Glomerular endothelial cell (primary cell): ENCODE data around the gene CILP. TPM values are rescaled to one million over a fixed set of nuclear protein-coding genes. Genes with fewer than 3 reads are reported as not detected.

Source experiments
- DNase-seq: peaks from one replicate; pipeline ENCODE4 v3.0.0-alpha.2; 2011; ENCODE audit warnings: low read depth, low spot score; ENCODE audit errors: extremely low read depth
- total RNA-seq: library from RNA; depleted of rRNA; stranded (reverse); fragments of >200 nt; gene quantifications from 2 replicates; pipeline ENCODE4 v1.2.3, GENCODE V29; 2015

Gene CILP
- total RNA-seq, 1 donor from 2014 or later: 0.12 TPM

GRCh38 chr15:65154720-65155119 is 56.6 kb downstream of the CILP start:
- no peak for DNase-seq

GRCh38 chr15:65147902-65148301 is 63.4 kb downstream of the CILP start:
- DNase-seq: no peak

GRCh38 chr15:65146438-65146837 is 64.8 kb downstream of the CILP start:
- no peak for DNase-seq

Other genes starting within 250 kb of the CILP start
- 97.1 and 102 TPM in 2 replicates for gene SPG21, start 221.6 kb downstream of the CILP start, total RNA-seq
- gene MTFMT, start 181.8 kb downstream of the CILP start, total RNA-seq: 18.2 and 22.4 TPM in 2 replicates
- gene SLC51B, start 166.1 kb downstream of the CILP start, total RNA-seq: not detected in 2 replicates
- not detected in 2 replicates for gene RASL12, start 143.5 kb downstream of the CILP start, total RNA-seq
- not detected in 2 replicates for gene KBTBD13, start 134.7 kb downstream of the CILP start, total RNA-seq
- 0.53 and 1.6 TPM in 2 replicates for gene UBAP1L, start 96.3 kb downstream of the CILP start, total RNA-seq
- 16.6 and 18.1 TPM in 2 replicates for gene PDCD7, start 77.7 kb downstream of the CILP start, total RNA-seq
- gene CLPX, start 26.1 kb downstream of the CILP start, total RNA-seq: 35.9 and 37.9 TPM in 2 replicates
- gene PARP16, start 75.4 kb upstream of the CILP start, total RNA-seq: 4.0 and 9.0 TPM in 2 replicates
- gene RNU5A-1, start 84.6 kb upstream of the CILP start, total RNA-seq: not detected in 2 replicates
- not detected in 2 replicates for gene RNU5B-1, start 93.2 kb upstream of the CILP start, total RNA-seq
- 0.41 TPM in 1 of 2 replicates, not detected in the other for gene IGDCC3, start 166.5 kb upstream of the CILP start, total RNA-seq
- 0.29 and 1.4 TPM in 2 replicates for gene IGDCC4, start 211.5 kb upstream of the CILP start, total RNA-seq